ENCODE measurements around the gene LUZP2.

DNA sequence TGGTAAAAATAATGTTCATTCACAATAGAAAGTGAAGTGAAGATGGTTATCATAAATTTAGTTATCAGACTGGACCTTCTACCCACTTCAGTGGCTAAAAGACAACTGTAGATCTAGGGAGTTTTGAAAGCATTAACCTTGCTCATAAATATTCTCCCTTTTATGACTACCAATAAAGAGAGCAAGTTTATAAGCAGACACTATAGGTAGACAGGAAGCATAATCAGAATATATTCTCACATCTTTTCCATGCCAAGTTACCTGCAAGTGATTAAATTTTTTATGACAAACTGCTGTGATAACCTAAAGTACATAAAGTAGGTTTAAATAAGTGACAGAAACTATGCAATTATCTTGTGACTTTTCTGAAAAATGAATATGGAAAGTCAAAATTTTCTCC is 62.5 kb downstream of the LUZP2 start:
- TF ChIP-seq, protein P1, sequence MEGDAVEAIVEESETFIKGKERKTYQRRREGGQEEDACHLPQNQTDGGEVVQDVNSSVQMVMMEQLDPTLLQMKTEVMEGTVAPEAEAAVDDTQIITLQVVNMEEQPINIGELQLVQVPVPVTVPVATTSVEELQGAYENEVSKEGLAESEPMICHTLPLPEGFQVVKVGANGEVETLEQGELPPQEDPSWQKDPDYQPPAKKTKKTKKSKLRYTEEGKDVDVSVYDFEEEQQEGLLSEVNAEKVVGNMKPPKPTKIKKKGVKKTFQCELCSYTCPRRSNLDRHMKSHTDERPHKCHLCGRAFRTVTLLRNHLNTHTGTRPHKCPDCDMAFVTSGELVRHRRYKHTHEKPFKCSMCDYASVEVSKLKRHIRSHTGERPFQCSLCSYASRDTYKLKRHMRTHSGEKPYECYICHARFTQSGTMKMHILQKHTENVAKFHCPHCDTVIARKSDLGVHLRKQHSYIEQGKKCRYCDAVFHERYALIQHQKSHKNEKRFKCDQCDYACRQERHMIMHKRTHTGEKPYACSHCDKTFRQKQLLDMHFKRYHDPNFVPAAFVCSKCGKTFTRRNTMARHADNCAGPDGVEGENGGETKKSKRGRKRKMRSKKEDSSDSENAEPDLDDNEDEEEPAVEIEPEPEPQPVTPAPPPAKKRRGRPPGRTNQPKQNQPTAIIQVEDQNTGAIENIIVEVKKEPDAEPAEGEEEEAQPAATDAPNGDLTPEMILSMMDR (IDR thresholded peaks at IDR 0.05), result no peak
- TF ChIP-seq ZFX (IDR thresholded peaks at IDR 0.05; ENCODE audit: borderline replicate concordance), result no peak

Measured in 22Rv1 (cell line).